GM12801 (cell line): Measurements from ENCODE around the gene TBC1D5.

Source experiments
- TF ChIP-seq, protein P1 (sequence below): IDR thresholded peaks from one replicate; pipeline ENCODE4 v1.5.1; 2011; ENCODE audit warnings: control low read depth; ENCODE audit not compliant: insufficient read length; ENCODE audit errors: extremely low read depth

TBC1D5 gene

DNA sequence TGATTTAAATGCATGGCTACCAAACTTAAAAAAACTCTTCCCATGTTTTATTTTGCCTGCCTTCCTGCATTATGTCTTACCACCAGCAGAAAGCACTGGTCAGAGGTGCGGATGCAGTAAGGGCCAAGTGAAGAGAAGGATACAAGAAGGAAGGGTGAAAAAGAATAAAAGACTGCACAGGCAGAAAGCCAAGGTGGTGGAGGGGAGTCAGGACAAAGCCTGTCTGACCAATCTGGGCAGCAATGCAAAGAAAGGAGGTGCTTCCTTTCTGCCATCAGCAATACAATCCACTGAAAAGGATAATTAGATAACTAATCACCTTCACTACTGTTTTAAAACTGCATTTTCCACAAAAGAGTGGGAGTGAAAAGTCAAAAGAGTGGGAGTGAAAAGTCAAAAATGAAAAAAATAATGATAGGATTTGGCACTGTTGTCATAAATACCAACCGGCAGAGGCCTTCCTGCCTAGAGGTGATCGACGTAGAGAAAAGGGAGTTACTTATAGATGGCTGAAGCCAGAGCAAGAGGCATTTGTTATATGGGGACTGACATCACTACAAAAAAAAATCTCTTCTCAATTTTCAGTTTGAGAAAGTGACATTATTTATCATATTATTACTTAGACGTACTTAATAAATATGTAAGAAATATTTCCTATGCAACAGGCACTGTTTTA, 385.3 kb downstream of the TBC1D5 start:
- TF ChIP-seq, protein P1, sequence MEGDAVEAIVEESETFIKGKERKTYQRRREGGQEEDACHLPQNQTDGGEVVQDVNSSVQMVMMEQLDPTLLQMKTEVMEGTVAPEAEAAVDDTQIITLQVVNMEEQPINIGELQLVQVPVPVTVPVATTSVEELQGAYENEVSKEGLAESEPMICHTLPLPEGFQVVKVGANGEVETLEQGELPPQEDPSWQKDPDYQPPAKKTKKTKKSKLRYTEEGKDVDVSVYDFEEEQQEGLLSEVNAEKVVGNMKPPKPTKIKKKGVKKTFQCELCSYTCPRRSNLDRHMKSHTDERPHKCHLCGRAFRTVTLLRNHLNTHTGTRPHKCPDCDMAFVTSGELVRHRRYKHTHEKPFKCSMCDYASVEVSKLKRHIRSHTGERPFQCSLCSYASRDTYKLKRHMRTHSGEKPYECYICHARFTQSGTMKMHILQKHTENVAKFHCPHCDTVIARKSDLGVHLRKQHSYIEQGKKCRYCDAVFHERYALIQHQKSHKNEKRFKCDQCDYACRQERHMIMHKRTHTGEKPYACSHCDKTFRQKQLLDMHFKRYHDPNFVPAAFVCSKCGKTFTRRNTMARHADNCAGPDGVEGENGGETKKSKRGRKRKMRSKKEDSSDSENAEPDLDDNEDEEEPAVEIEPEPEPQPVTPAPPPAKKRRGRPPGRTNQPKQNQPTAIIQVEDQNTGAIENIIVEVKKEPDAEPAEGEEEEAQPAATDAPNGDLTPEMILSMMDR = no peak

DNA sequence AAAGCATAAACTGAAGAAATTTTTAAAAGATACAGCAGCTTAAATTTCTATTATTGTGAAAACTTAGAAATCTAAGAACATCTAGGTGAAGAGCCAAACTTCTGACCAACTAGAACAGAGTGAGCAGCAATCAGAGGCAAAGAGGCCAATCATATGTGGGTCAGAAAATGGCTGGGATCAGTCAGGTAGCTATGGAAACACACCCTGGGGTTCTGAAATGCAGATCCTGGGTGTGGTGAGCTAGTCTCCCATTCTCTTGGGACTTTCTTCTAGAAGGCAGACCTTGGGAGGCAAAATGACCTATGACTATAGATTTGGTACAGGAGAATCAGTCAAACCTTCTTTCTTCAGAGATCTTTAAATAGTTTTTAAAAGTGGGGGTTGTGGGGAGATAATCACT, 385.8 kb downstream of the TBC1D5 start:
- TF ChIP-seq, protein P1 = no peak

DNA sequence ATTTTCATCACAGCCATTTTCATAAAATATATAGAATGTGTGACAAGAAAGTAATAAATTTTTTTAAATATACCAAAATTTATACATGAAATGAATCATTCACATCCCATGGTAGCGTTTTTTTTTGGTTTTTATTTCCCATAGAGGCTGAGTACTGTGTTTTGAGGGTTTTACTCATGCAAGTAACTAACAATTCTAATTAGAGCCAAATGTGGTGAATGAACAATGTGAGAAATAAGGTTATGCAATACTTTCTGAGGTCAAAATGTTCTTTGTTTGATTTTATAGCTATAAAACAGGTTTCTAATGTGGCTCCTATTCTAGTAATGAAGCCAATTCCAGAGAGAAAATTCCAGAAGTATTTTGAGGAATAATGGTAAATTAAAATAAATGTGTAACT, 386.8 kb downstream of the TBC1D5 start:
- TF ChIP-seq, protein P1 = no peak

DNA sequence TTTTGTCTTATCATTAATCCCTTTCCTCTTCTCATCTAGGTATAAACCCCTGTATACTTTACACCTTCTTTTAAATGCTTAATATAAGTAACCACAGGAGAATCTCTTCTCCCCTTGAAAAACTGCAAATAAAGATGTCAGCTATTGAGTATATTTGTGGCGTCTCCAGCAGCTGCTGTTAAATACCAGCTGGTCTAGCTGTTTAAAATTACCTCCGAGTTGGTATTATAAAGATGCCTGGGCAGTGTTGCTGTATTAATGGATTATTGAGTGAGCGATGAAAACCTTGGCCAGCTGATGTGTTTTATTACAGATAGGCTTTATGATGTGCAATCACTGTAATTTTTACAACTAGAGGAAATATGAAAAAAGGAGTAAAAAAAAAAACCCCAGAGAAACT, 388.1 kb downstream of the TBC1D5 start:
- TF ChIP-seq, protein P1 = no peak

DNA sequence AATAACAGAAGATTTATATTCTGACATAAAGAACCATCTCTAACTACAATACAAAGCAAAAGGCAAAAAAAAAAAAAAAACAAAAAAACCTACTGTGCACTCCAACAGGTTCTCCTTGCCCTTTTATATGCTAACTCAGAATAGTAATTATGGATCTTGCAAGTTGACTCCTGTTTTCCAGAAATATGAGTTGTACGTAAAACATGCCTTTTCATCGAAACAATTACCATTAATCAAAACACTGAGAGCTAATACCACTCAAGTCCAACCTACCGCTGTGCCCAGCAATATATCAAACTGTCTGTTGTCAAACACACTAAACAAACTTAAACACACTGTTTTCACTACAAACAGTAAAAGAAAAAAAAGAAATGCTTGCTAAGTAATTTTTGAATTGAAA, 389.8 kb downstream of the TBC1D5 start:
- TF ChIP-seq, protein P1 = no peak

DNA sequence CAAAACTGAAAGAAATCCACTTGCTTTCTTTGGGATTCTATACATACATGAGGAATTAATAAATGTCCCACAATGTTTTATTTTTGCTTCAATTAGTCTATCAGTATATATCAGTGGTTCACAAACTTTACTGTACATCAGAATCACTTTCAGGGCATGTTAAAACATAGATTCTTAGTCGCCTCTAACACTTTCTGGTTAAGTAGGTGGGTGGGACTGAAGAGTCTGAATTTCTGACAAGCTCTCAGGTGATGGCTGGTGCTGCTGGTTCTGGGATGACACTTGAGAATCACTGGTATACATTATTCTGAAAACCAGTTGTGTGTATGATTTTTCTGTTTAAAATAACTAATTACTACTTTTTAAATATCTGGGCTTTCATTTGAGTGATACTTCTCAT, 393.3 kb downstream of the TBC1D5 start:
- TF ChIP-seq, protein P1 = no peak

DNA sequence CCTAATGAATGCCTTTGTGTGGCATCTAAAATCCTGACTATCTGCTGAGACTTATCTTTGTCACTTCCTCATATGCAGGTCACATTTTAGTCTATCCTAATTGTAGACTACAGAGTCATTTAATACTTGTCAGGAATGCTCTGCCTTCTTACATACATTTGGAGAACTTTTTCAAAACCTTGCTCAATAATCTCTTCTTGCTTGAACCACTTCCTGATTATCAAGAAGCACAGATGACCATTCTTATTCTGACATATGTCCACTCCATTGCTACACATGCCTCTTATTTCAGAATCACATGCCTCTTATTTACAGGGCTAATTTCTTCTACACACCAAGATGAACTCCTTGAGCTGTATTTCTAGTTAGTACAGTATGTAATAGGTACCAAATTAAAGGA, 400.3 kb downstream of the TBC1D5 start:
- TF ChIP-seq, protein P1 = no peak
